ENCODE measurements around the gene PRUNE2. TPM values are rescaled to one million over a fixed set of nuclear protein-coding genes. Genes with fewer than 3 reads are reported as not detected.

PRUNE2 gene
- total RNA-seq, 2 donors from 2014 or later = 58.6 to 78.9 TPM

GRCh38 chr9:76690973-76691370, 214.9 kb downstream of the PRUNE2 start:
- H3K4me1 ChIP-seq (replicated peaks) = no peaks in the 10 kb centered on the region
- H3K36me3 ChIP-seq = no peaks in the 10 kb centered on the region
- no peaks in the 10 kb centered on the region for H3K9me3 ChIP-seq
- TF ChIP-seq POLR2AphosphoS5 (IDR thresholded peaks at IDR 0.05) (no peak), CTCF (IDR thresholded peaks at IDR 0.05) (no peak), POLR2A (IDR thresholded peaks at IDR 0.05) (no peak)
- H3K4me3 ChIP-seq = no peak overlapping the region
- 74% methylated on average over 5 of the region's 5 CpGs for WGBS
- no peak overlapping the region for H3K27ac ChIP-seq
- DNase-seq (ENCODE audit: low spot score) = no peak
- no peaks in the 10 kb centered on the region for H3K27me3 ChIP-seq (replicated peaks; ENCODE audit: insufficient read depth)
- intact Hi-C loops (cut with DNase I) = no loop called here

- intact Hi-C loops (cut with DNase I) = no loop called here
- H3K9me3 ChIP-seq = no peaks in the 10 kb centered on the region
- no peak for DNase-seq (ENCODE audit: low spot score)
- H3K36me3 ChIP-seq = no peaks in the 10 kb centered on the region
- no peaks in the 10 kb centered on the region for H3K4me1 ChIP-seq (replicated peaks)
- H3K27me3 ChIP-seq (replicated peaks; ENCODE audit: insufficient read depth) = no peaks in the 10 kb centered on the region
- H3K4me3 ChIP-seq = no peak overlapping the region
- TF ChIP-seq CTCF (IDR thresholded peaks at IDR 0.05) (no peak), POLR2AphosphoS5 (IDR thresholded peaks at IDR 0.05) (no peak), POLR2A (IDR thresholded peaks at IDR 0.05) (no peak)
- WGBS = 73% methylated on average over 1 of the region's 1 CpG
- no peak overlapping the region for H3K27ac ChIP-seq
These were observed 215.5 kb downstream of the PRUNE2 start for GRCh38 chr9:76690246-76690972.

GRCh38 chr9:76688471-76689238, 217.3 kb downstream of the PRUNE2 start:
- Histone ChIP-seq H3K27ac (no peak overlapping the region), H3K4me1 (replicated peaks) (no peaks in the 10 kb centered on the region), H3K36me3 (no peaks in the 10 kb centered on the region), H3K27me3 (replicated peaks; ENCODE audit: insufficient read depth) (no peaks in the 10 kb centered on the region), H3K4me3 (no peak overlapping the region), H3K9me3 (no peaks in the 10 kb centered on the region)
- intact Hi-C loops (cut with DNase I) = no loop called here
- no peak for TF ChIP-seq POLR2A (IDR thresholded peaks at IDR 0.05)
- TF ChIP-seq POLR2AphosphoS5 (IDR thresholded peaks at IDR 0.05) = no peak
- TF ChIP-seq CTCF (IDR thresholded peaks at IDR 0.05) = no peak
- DNase-seq (ENCODE audit: low spot score) = no peak
- 71% methylated on average over 3 of the region's 3 CpGs for WGBS

- 69% methylated on average over 4 of the region's 4 CpGs for WGBS
- DNase-seq (ENCODE audit: low spot score) = no peak
- intact Hi-C loops (cut with DNase I) = no loop called here
- Histone ChIP-seq H3K4me3 (no peak overlapping the region), H3K27ac (no peak overlapping the region), H3K36me3 (no peaks in the 10 kb centered on the region), H3K9me3 (no peaks in the 10 kb centered on the region), H3K4me1 (replicated peaks) (no peaks in the 10 kb centered on the region), H3K27me3 (replicated peaks; ENCODE audit: insufficient read depth) (no peaks in the 10 kb centered on the region)
- TF ChIP-seq POLR2AphosphoS5 (IDR thresholded peaks at IDR 0.05) (no peak), POLR2A (IDR thresholded peaks at IDR 0.05) (no peak), CTCF (IDR thresholded peaks at IDR 0.05) (no peak)
These were observed 218.0 kb downstream of the PRUNE2 start for GRCh38 chr9:76687861-76688391.

All from prostate gland (tissue), 2 donors.